Measurements from ENCODE around the gene DACH2. TPM values are rescaled to one million over a fixed set of nuclear protein-coding genes. Genes with fewer than 3 reads are reported as not detected.

DACH2 gene
- polyA plus RNA-seq, 1 donor (not counting 4 experiments of a cell fraction or from before 2014, with no cell fraction given): not detected

DNA sequence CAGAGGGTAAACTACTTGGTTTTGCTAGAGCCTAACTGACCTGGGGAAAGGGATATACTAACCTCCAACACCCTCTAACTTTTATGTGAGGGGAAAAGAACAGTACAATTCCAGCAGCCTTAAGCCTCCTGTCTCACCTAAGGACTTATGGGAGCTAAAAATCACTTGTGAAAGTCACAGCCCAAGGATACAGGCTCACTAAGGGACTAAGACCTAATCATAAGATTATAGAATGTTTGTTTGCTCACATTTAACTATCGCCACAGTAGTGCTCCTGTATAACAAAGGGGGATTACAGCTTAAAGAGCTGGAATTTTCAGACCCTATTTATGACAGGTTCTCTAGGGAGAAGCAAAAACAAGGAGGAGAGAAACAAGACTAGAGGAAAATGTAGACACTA is 548.7 kb downstream of the DACH2 start:
- no peak for TF ChIP-seq EZH2 (IDR thresholded peaks at IDR 0.05; ENCODE audit: low read length)
- TF ChIP-seq, protein P1, sequence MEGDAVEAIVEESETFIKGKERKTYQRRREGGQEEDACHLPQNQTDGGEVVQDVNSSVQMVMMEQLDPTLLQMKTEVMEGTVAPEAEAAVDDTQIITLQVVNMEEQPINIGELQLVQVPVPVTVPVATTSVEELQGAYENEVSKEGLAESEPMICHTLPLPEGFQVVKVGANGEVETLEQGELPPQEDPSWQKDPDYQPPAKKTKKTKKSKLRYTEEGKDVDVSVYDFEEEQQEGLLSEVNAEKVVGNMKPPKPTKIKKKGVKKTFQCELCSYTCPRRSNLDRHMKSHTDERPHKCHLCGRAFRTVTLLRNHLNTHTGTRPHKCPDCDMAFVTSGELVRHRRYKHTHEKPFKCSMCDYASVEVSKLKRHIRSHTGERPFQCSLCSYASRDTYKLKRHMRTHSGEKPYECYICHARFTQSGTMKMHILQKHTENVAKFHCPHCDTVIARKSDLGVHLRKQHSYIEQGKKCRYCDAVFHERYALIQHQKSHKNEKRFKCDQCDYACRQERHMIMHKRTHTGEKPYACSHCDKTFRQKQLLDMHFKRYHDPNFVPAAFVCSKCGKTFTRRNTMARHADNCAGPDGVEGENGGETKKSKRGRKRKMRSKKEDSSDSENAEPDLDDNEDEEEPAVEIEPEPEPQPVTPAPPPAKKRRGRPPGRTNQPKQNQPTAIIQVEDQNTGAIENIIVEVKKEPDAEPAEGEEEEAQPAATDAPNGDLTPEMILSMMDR (optimal IDR thresholded peaks at IDR 0.05 in 1 of 3, IDR thresholded peaks at IDR 0.05 in 1 of 3, conservative IDR thresholded peaks at IDR 0.05 in 1 of 3; ENCODE audit: extremely low read depth in 1 of 3, insufficient read depth in 2 of 3, low read length in 3 of 3): no peak
- no peak overlapping the region for H2AFZ ChIP-seq (ENCODE audit: control insufficient read depth, low read length)
- dilution Hi-C loops (cut with MboI; ENCODE audit: extremely low pct_ligation_motif_present, low sequenced_read_pairs): no loop called here
- H3K4me2 ChIP-seq (ENCODE audit: control insufficient read depth, extremely low read depth, insufficient read depth, low read depth, low read length): no peak overlapping the region
- H3K36me3 ChIP-seq (ENCODE audit: control insufficient read depth in 2 of 2, extremely low read depth in 1 of 2, insufficient read depth in 2 of 2, low read length in 2 of 2): no peaks in the 10 kb centered on the region
- no peaks in the 10 kb centered on the region for H3K79me2 ChIP-seq (ENCODE audit: control insufficient read depth, insufficient read depth, low read length)
- no peaks in the 10 kb centered on the region for H3K27me3 ChIP-seq (ENCODE audit: control insufficient read depth, extremely low read depth, insufficient read depth, low read length)
- no peaks in the 10 kb centered on the region for H3K4me1 ChIP-seq (ENCODE audit: control insufficient read depth, extremely low read depth, insufficient read depth, low read length)
- no peaks in the 10 kb centered on the region for H3K9me3 ChIP-seq (ENCODE audit: control insufficient read depth, low read depth, low read length)
- no peak overlapping the region for H3K9ac ChIP-seq (ENCODE audit: control insufficient read depth, extremely low read depth, insufficient read depth, low read length)
- no peak overlapping the region for H3K4me3 ChIP-seq (ENCODE audit: control insufficient read depth in 2 of 3, extremely low read depth in 1 of 3, insufficient read depth in 2 of 3, low read depth in 1 of 3, low read length in 3 of 3)
- H3K9me1 ChIP-seq (ENCODE audit: control insufficient read depth, extremely low read depth, insufficient read depth, low read length): no peaks in the 10 kb centered on the region
- DNase-seq (ENCODE audit: low read depth, low spot score) (no peak), FAIRE-seq (no peak)
- no peaks in the 10 kb centered on the region for H4K20me1 ChIP-seq (ENCODE audit: control insufficient read depth, extremely low read depth, insufficient read depth, low read length)
- H3K27ac ChIP-seq (ENCODE audit: control insufficient read depth, insufficient read depth, low read length): no peak overlapping the region

DNA sequence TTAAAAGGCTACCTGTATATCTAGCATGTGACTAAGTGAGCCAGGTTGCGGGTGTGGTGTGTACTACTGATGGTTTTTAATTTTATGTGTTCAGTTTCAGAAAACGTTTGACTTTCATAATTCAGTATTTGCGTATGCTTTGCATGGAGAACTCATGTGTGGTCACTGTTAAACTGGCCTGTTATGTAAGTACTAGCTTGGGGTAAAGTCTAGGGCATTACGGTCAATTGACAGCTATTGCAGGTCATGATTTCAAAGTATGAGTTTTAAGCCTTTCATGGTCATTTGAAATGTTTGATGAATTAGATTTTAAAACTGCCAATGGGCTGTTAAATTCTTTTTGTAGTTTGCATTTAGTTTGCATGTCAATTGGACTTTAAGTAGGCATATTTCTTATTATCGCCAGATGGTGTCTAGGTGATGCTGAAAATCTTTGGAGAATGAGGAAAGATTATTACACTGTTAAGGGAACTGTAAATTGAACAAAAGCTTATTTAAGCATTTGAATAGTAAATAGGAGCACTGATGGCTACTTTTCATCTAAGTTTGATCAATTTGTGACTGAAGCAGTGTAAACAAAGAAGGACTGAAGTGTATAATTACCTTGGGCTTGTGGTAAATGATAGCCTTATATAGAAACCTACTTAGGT is 563.4 kb downstream of the DACH2 start:
- TF ChIP-seq, protein P1 (optimal IDR thresholded peaks at IDR 0.05 in 1 of 3, IDR thresholded peaks at IDR 0.05 in 1 of 3, conservative IDR thresholded peaks at IDR 0.05 in 1 of 3; ENCODE audit: extremely low read depth in 1 of 3, insufficient read depth in 2 of 3, low read length in 3 of 3): no peak
- TF ChIP-seq EZH2 (IDR thresholded peaks at IDR 0.05; ENCODE audit: low read length): no peak
- Histone ChIP-seq H3K9ac (ENCODE audit: control insufficient read depth, extremely low read depth, insufficient read depth, low read length) (no peak overlapping the region), H3K79me2 (ENCODE audit: control insufficient read depth, insufficient read depth, low read length) (no peaks in the 10 kb centered on the region), H3K9me1 (ENCODE audit: control insufficient read depth, extremely low read depth, insufficient read depth, low read length) (no peaks in the 10 kb centered on the region), H2AFZ (ENCODE audit: control insufficient read depth, low read length) (no peak overlapping the region), H3K36me3 (ENCODE audit: control insufficient read depth in 2 of 2, extremely low read depth in 1 of 2, insufficient read depth in 2 of 2, low read length in 2 of 2) (no peaks in the 10 kb centered on the region), H3K27me3 (ENCODE audit: control insufficient read depth, extremely low read depth, insufficient read depth, low read length) (no peaks in the 10 kb centered on the region), H3K4me2 (ENCODE audit: control insufficient read depth, extremely low read depth, insufficient read depth, low read depth, low read length) (no peak overlapping the region), H3K4me1 (ENCODE audit: control insufficient read depth, extremely low read depth, insufficient read depth, low read length) (no peaks in the 10 kb centered on the region), H3K9me3 (ENCODE audit: control insufficient read depth, low read depth, low read length) (no peaks in the 10 kb centered on the region), H4K20me1 (ENCODE audit: control insufficient read depth, extremely low read depth, insufficient read depth, low read length) (no peaks in the 10 kb centered on the region), H3K27ac (ENCODE audit: control insufficient read depth, insufficient read depth, low read length) (no peak overlapping the region), H3K4me3 (ENCODE audit: control insufficient read depth in 2 of 3, extremely low read depth in 1 of 3, insufficient read depth in 2 of 3, low read depth in 1 of 3, low read length in 3 of 3) (no peak overlapping the region)
- DNase-seq (ENCODE audit: low read depth, low spot score): no peak
- dilution Hi-C loops (cut with MboI; ENCODE audit: extremely low pct_ligation_motif_present, low sequenced_read_pairs): no loop called here
- FAIRE-seq: no peak
